Measurements from ENCODE around the gene DNAJA3. TPM values are rescaled to one million over a fixed set of nuclear protein-coding genes. Genes with fewer than 3 reads are reported as not detected.

Gene DNAJA3
- total RNA-seq, 2 experiments from 2014 or later, result 86.8 to 101 TPM

- intact Hi-C loops (cut with micrococcal nuclease), result no loop called here
- peaks cover 50% of the 10 kb centered on the region for H3K36me3 Mint-ChIP-seq (ENCODE audit: low read depth)
- no peak overlapping the region for H3K4me3 Mint-ChIP-seq
- ChIA-PET POLR2A (interaction anchor here (1.4 kb wide), 1 partner anchor 53 kb away, joined by 3 read pairs; no protein-coding TSS in a partner anchor), CTCF (no interaction called here)
- no peaks in the 10 kb centered on the region for H3K27me3 Mint-ChIP-seq
- no peak for TF ChIP-seq CTCF (IDR thresholded peaks at IDR 0.05)
- H3K4me1 Mint-ChIP-seq (ENCODE audit: low read depth), result peaks cover 5% of the 10 kb centered on the region
- DNase-seq, result no peak
- H3K27ac Mint-ChIP-seq, result no peak overlapping the region
- no peak for ATAC-seq
- H3K9me3 Mint-ChIP-seq, result no peaks in the 10 kb centered on the region
Measured at GRCh38 chr16:4454623-4455022, 29.0 kb downstream of the DNAJA3 start.

GRCh38 chr16:4455081-4455480, 29.4 kb downstream of the DNAJA3 start:
- DNase-seq, result no peak
- ATAC-seq, result no peak
- Mint-ChIP-seq H3K4me1 (ENCODE audit: low read depth) (peaks cover 5% of the 10 kb centered on the region), H3K4me3 (no peak overlapping the region), H3K27me3 (no peaks in the 10 kb centered on the region), H3K9me3 (no peaks in the 10 kb centered on the region), H3K36me3 (ENCODE audit: low read depth) (peaks cover 49% of the 10 kb centered on the region), H3K27ac (no peak overlapping the region)
- no peak for TF ChIP-seq CTCF (IDR thresholded peaks at IDR 0.05)
- CTCF ChIA-PET, result no interaction called here
- POLR2A ChIA-PET, result interaction anchor here (1.4 to 3.2 kb wide), 2 partner anchors 12 to 53 kb away, joined by 3 to 16 read pairs; no protein-coding TSS in a partner anchor
- intact Hi-C loops (cut with micrococcal nuclease), result no loop called here

DNA sequence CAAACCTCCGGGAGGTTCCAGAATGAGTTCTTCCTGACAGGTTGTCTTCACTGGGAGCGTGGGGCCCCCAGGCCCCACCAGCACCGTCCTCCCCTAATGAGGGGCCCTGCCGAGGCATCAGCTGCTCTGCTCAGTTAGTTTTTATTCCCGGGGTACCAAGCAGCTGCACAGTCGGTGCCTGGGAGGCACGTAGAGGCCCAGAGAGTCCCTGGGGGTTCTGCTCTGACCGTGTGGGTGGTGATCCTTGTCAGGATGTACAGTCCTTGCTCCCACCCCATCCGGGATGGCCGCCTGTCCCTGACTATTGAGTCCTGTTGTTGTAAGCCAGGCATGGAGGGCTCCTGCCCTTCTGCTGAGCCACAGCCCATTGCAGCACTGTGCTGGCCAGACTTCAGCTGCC, 30.3 kb downstream of the DNAJA3 start:
- no peak for ATAC-seq
- Mint-ChIP-seq H3K9me3 (no peaks in the 10 kb centered on the region), H3K4me3 (no peak overlapping the region), H3K27me3 (no peaks in the 10 kb centered on the region), H3K4me1 (ENCODE audit: low read depth) (peaks cover 5% of the 10 kb centered on the region), H3K36me3 (ENCODE audit: low read depth) (peaks cover 46% of the 10 kb centered on the region), H3K27ac (no peak overlapping the region)
- intact Hi-C loops (cut with micrococcal nuclease), result no loop called here
- POLR2A ChIA-PET, result interaction anchor here (1.4 to 3.2 kb wide), 2 partner anchors 11 to 54 kb away, joined by 3 to 16 read pairs; no protein-coding TSS in a partner anchor
- no peak for DNase-seq
- no peak for TF ChIP-seq CTCF (IDR thresholded peaks at IDR 0.05)
- CTCF ChIA-PET, result no interaction called here

DNA sequence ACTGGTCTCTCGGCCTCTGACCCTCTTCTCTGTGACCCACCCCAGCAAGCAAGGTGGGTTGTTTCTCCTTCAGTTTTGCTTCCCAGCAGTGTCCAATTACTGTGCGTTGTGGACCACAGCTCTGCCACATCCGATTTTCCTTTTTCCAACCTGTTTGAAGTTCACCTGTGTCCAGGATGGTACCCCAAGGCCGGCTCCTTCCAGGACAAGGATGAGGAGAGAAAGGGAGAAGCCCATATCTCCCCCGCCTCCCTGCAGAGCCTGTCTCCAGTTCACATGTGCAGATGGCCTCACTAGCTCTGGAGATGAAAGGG, 35.2 kb downstream of the DNAJA3 start:
- Mint-ChIP-seq H3K4me1 (ENCODE audit: low read depth) (peaks cover 11% of the 10 kb centered on the region), H3K36me3 (ENCODE audit: low read depth) (peaks cover 34% of the 10 kb centered on the region), H3K27me3 (no peaks in the 10 kb centered on the region), H3K27ac (peak overlapping the region; percentile 38), H3K9me3 (no peaks in the 10 kb centered on the region), H3K4me3 (no peak overlapping the region)
- POLR2A ChIA-PET, result interaction anchor here (0.9 to 1.7 kb wide), 3 partner anchors 10 to 33 kb away, joined by 3 to 4 read pairs (median 3); no protein-coding TSS in a partner anchor
- DNase-seq (no peak), ATAC-seq (no peak)
- CTCF ChIA-PET, result interaction anchor here (0.6 kb wide), 1 partner anchor 172 kb away, joined by 4 read pairs; no protein-coding TSS in a partner anchor
- intact Hi-C loops (cut with micrococcal nuclease), result no loop called here
- no peak for TF ChIP-seq CTCF (IDR thresholded peaks at IDR 0.05)

DNA sequence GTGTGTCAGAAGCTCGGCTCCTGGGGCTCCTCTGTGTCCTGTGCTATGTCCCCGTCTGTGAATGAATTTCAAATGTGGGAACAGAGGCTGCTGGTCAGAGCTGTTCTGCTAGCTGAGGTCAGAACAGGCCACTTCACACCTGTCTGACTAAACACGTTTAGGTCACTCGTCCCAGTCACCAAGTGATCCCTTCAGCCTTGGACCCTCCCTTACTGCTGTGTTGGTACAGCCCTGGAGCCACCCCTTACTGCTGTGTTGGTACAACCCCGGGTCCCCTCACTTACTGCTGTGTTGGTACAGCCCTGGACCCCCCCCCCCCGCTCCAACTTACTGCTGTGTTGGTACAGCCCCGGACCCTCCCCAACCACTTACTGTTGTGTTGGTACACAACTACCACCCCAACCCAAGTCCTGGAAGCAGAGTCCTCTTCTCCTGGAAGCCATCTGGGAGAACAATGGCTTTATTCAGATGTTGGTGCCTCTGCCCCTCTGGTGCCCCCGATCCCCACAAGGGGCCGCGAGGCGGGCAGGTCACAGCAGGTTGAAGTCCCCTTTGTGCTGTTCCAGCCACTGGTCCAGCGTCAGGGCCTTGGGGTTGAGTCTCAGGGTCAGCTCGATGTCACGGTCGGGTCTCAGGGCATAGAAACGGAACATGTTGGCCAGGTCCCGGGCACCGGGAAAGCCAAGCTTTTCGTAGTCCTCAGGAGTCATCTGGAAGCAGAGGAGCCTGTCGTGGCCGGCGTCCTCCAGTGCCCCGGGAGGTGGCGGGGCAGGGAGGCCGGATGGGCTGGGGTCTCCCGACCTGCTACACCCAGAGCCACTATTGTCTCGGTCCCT, 35.8 kb downstream of the DNAJA3 start:
- no peaks in the 10 kb centered on the region for H3K27me3 Mint-ChIP-seq
- ChIA-PET CTCF (no interaction called here), POLR2A (interaction anchor here (0.9 to 1.7 kb wide), 3 partner anchors 10 to 33 kb away, joined by 3 to 4 read pairs (median 3); no protein-coding TSS in a partner anchor)
- TF ChIP-seq CTCF (IDR thresholded peaks at IDR 0.05), result no peak
- H3K4me3 Mint-ChIP-seq, result no peak overlapping the region
- DNase-seq, result peak; percentile 9
- intact Hi-C loops (cut with micrococcal nuclease), result no loop called here
- no peak for ATAC-seq
- H3K4me1 Mint-ChIP-seq (ENCODE audit: low read depth), result peaks cover 16% of the 10 kb centered on the region
- no peak overlapping the region for H3K27ac Mint-ChIP-seq
- peaks cover 37% of the 10 kb centered on the region for H3K36me3 Mint-ChIP-seq (ENCODE audit: low read depth)
- no peaks in the 10 kb centered on the region for H3K9me3 Mint-ChIP-seq

Measured in activated CD8-positive, alpha-beta T cell treated with anti-CD3 and anti-CD28 coated beads for 36 hours (primary cell).